Measurements from ENCODE around the gene CA9. TPM values are rescaled to one million over a fixed set of nuclear protein-coding genes. Genes with fewer than 3 reads are reported as not detected.

CA9 gene
- total and polyA plus RNA-seq, 2 experiments from 2014 or later: 2.3 to 4.3 TPM

- 0 to 1% methylated on average over 15 to 18 of the region's 21 CpGs for WGBS, 2 experiments (ENCODE audit: low coverage in 1 of 2, low lambda C conversion rate in 2 of 2, missing lambda C conversion rate in 2 of 2)
- H3K27ac ChIP-seq: peak overlapping the region; percentile 89
- H3K9ac ChIP-seq: peak overlapping the region; percentile 94
- peak overlapping the region; percentile 89 for H3K4me2 ChIP-seq (ENCODE audit: unreplicated experiment)
- peaks cover 73% of the 10 kb centered on the region for H3F3A ChIP-seq (ENCODE audit: insufficient read depth)
- H3K9me3 ChIP-seq (ENCODE audit: low read depth): no peaks in the 10 kb centered on the region
- H3K9me2 ChIP-seq (ENCODE audit: insufficient read depth): no peaks in the 10 kb centered on the region
- DNase-seq: peak; percentile 76
- peak overlapping the region; percentile 15; the same call in 1 of the 2 replicates for H2AFZ ChIP-seq
- no peaks in the 10 kb centered on the region for H3K27me3 ChIP-seq (replicated peaks; ENCODE audit: insufficient read depth)
- H3K4me3 ChIP-seq: peak overlapping the region; percentile 98
- in situ Hi-C loops (cut with MboI): no loop called here
- TF ChIP-seq EZH2 (IDR thresholded peaks at IDR 0.05; ENCODE audit: insufficient read depth, poor library complexity, severe bottlenecking): no peak
- TF ChIP-seq EZH2phosphoT487 (IDR thresholded peaks at IDR 0.05; ENCODE audit: insufficient read depth, low read depth): no peak
- peaks cover 46% of the 10 kb centered on the region for H3K4me1 ChIP-seq (ENCODE audit: insufficient read depth)
- peaks cover 30% of the 10 kb centered on the region for H4K20me1 ChIP-seq (ENCODE audit: insufficient read depth)
- H3K36me3 ChIP-seq (ENCODE audit: low read depth): peaks cover 22% of the 10 kb centered on the region
- H3K79me2 ChIP-seq (ENCODE audit: insufficient read depth): peaks cover 53% of the 10 kb centered on the region
Measured at GRCh38 chr9:35690294-35690613, 16.5 kb downstream of the CA9 start.

GRCh38 chr9:35690614-35691333 lies 17.0 kb downstream of the CA9 start:
- H3K36me3 ChIP-seq (ENCODE audit: low read depth): peaks cover 19% of the 10 kb centered on the region
- in situ Hi-C loops (cut with MboI): no loop called here
- H3K9me2 ChIP-seq (ENCODE audit: insufficient read depth): no peaks in the 10 kb centered on the region
- no peaks in the 10 kb centered on the region for H3K27me3 ChIP-seq (replicated peaks; ENCODE audit: insufficient read depth)
- peak; percentile 86 for DNase-seq
- H3K9me3 ChIP-seq (ENCODE audit: low read depth): no peaks in the 10 kb centered on the region
- H3K4me3 ChIP-seq: peak overlapping the region; percentile 98
- peak overlapping the region; percentile 44 for H2AFZ ChIP-seq
- peaks cover 47% of the 10 kb centered on the region for H3K4me1 ChIP-seq (ENCODE audit: insufficient read depth)
- TF ChIP-seq EZH2 (IDR thresholded peaks at IDR 0.05; ENCODE audit: insufficient read depth, poor library complexity, severe bottlenecking): no peak
- TF ChIP-seq EZH2phosphoT487 (IDR thresholded peaks at IDR 0.05; ENCODE audit: insufficient read depth, low read depth): no peak
- peaks cover 25% of the 10 kb centered on the region for H4K20me1 ChIP-seq (ENCODE audit: insufficient read depth)
- peaks cover 72% of the 10 kb centered on the region for H3F3A ChIP-seq (ENCODE audit: insufficient read depth)
- WGBS, 2 experiments (ENCODE audit: low coverage in 1 of 2, low lambda C conversion rate in 2 of 2, missing lambda C conversion rate in 2 of 2): 1 to 2% methylated on average over 26 to 59 of the region's 61 CpGs
- H3K27ac ChIP-seq: peak overlapping the region; percentile 89
- peak overlapping the region; percentile 89 for H3K4me2 ChIP-seq (ENCODE audit: unreplicated experiment)
- peak overlapping the region; percentile 94 for H3K9ac ChIP-seq
- H3K79me2 ChIP-seq (ENCODE audit: insufficient read depth): peaks cover 48% of the 10 kb centered on the region

GRCh38 chr9:35691334-35691650 lies 17.6 kb downstream of the CA9 start:
- peak overlapping the region; percentile 98 for H3K4me3 ChIP-seq
- 33 to 34% methylated on average over 8 to 10 of the region's 10 CpGs for WGBS, 2 experiments (ENCODE audit: low coverage in 1 of 2, low lambda C conversion rate in 2 of 2, missing lambda C conversion rate in 2 of 2)
- H3K36me3 ChIP-seq (ENCODE audit: low read depth): peaks cover 19% of the 10 kb centered on the region
- DNase-seq: no peak
- peaks cover 43% of the 10 kb centered on the region for H3K79me2 ChIP-seq (ENCODE audit: insufficient read depth)
- peaks cover 21% of the 10 kb centered on the region for H4K20me1 ChIP-seq (ENCODE audit: insufficient read depth)
- H3K4me1 ChIP-seq (ENCODE audit: insufficient read depth): peaks cover 47% of the 10 kb centered on the region
- peaks cover 72% of the 10 kb centered on the region for H3F3A ChIP-seq (ENCODE audit: insufficient read depth)
- peak overlapping the region; percentile 44 for H2AFZ ChIP-seq
- H3K9ac ChIP-seq: peak overlapping the region; percentile 94
- H3K4me2 ChIP-seq (ENCODE audit: unreplicated experiment): peak overlapping the region; percentile 89
- no peak for TF ChIP-seq EZH2 (IDR thresholded peaks at IDR 0.05; ENCODE audit: insufficient read depth, poor library complexity, severe bottlenecking)
- no peak for TF ChIP-seq EZH2phosphoT487 (IDR thresholded peaks at IDR 0.05; ENCODE audit: insufficient read depth, low read depth)
- no peaks in the 10 kb centered on the region for H3K9me2 ChIP-seq (ENCODE audit: insufficient read depth)
- in situ Hi-C loops (cut with MboI): no loop called here
- no peaks in the 10 kb centered on the region for H3K9me3 ChIP-seq (ENCODE audit: low read depth)
- peak overlapping the region; percentile 89 for H3K27ac ChIP-seq
- H3K27me3 ChIP-seq (replicated peaks; ENCODE audit: insufficient read depth): no peaks in the 10 kb centered on the region

GRCh38 chr9:35691757-35692301 lies 18.1 kb downstream of the CA9 start:
- no peak for TF ChIP-seq EZH2phosphoT487 (IDR thresholded peaks at IDR 0.05; ENCODE audit: insufficient read depth, low read depth)
- TF ChIP-seq EZH2 (IDR thresholded peaks at IDR 0.05; ENCODE audit: insufficient read depth, poor library complexity, severe bottlenecking): no peak
- Histone ChIP-seq H3K9ac (peak overlapping the region; percentile 94), H3K79me2 (ENCODE audit: insufficient read depth) (peaks cover 37% of the 10 kb centered on the region), H3K27me3 (replicated peaks; ENCODE audit: insufficient read depth) (no peaks in the 10 kb centered on the region), H3K4me2 (ENCODE audit: unreplicated experiment) (peak overlapping the region; percentile 89), H3K27ac (peak overlapping the region; percentile 89), H3K4me3 (peak overlapping the region; percentile 98), H4K20me1 (ENCODE audit: insufficient read depth) (peaks cover 16% of the 10 kb centered on the region; the same call in 1 of the 2 replicates), H3F3A (ENCODE audit: insufficient read depth) (peaks cover 72% of the 10 kb centered on the region), H2AFZ (no peak overlapping the region), H3K9me2 (ENCODE audit: insufficient read depth) (no peaks in the 10 kb centered on the region), H3K36me3 (ENCODE audit: low read depth) (peaks cover 19% of the 10 kb centered on the region), H3K4me1 (ENCODE audit: insufficient read depth) (peaks cover 42% of the 10 kb centered on the region), H3K9me3 (ENCODE audit: low read depth) (no peaks in the 10 kb centered on the region)
- peak; percentile 33 for DNase-seq
- in situ Hi-C loops (cut with MboI): no loop called here
- WGBS, 2 experiments (ENCODE audit: low coverage in 1 of 2, low lambda C conversion rate in 2 of 2, missing lambda C conversion rate in 2 of 2): 81 to 84% methylated on average over 13 of the region's 13 CpGs
